Hematopoietic multipotent progenitor cell treated with erythropoietin and hydrocortisone succinate and interleukin-3 and kit ligand, for 6 days (in vitro differentiated cells): ENCODE data around the gene SFPQ.
"Not testable (repeated sequence)": the region's sequence is repeated elsewhere in the genome, so short reads cannot be mapped to it uniquely, and the experiment has no call there.

Source experiments
- DNase-seq: peaks from one replicate; pipeline ENCODE4 v3.0.0-alpha.2; 2015

SFPQ gene, protein sequence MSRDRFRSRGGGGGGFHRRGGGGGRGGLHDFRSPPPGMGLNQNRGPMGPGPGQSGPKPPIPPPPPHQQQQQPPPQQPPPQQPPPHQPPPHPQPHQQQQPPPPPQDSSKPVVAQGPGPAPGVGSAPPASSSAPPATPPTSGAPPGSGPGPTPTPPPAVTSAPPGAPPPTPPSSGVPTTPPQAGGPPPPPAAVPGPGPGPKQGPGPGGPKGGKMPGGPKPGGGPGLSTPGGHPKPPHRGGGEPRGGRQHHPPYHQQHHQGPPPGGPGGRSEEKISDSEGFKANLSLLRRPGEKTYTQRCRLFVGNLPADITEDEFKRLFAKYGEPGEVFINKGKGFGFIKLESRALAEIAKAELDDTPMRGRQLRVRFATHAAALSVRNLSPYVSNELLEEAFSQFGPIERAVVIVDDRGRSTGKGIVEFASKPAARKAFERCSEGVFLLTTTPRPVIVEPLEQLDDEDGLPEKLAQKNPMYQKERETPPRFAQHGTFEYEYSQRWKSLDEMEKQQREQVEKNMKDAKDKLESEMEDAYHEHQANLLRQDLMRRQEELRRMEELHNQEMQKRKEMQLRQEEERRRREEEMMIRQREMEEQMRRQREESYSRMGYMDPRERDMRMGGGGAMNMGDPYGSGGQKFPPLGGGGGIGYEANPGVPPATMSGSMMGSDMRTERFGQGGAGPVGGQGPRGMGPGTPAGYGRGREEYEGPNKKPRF

DNA sequence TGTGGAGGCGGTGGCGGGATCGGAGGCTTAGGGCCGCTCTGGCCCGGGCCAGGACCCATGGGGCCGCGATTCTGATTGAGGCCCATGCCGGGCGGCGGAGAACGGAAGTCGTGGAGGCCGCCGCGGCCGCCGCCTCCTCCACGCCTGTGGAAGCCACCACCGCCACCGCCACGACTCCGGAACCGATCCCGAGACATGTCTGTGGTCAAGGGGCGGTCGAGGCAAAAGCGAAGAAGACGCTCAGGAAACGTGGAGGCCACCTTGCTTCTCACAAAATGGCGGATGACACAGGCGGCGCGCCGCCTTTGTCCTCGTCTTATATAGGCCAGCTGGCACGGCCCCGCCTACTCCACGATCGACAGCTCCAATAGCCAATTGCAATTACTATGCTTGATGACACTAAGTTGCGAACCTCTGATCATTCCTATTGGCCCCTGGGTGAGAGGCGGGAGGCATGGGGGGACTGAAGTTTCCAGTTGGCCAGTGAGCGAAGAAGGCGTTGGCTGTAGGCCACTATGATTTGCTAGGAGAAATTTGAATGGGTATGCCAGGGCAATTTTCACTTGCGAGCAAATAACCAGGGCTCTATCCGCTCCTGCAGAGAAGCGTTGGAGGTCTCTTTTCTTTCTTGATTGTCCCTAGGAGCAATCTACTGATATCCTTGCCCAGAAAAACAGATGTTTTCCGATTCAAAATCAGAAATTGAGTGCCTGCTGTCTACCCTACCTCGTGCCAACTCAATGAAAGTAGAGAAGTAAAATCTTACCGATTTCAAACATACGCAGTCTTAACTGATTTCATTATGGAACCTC is at the start of gene SFPQ:
Gene SFPQ, minus strand, starts transcription at position 293 of the 812 bp plus-strand sequence. Its CDS starts 96 bp downstream, at position 197.
- DNase-seq: peak; percentile 99

DNA sequence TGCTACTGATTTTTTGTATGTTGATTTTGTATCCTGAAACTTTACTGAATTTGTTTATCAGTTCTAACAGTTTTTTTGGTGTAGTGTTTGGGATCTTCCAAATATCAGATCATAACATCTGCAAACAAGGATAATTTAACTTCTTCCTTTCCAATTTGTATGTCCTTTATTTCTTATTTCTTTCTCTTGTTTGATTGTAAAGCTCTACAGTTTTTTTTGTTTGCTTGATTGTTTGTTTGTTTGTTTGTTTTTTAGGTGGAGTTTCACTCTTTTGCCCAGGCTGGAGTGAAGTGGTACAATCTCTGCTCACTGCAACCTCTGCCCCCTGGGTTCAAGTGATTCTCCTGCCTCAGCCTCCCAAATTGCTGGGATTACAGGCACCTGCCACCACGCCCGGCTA is 43.8 kb upstream of the SFPQ start:
- not testable (repeated sequence) for DNase-seq

DNA sequence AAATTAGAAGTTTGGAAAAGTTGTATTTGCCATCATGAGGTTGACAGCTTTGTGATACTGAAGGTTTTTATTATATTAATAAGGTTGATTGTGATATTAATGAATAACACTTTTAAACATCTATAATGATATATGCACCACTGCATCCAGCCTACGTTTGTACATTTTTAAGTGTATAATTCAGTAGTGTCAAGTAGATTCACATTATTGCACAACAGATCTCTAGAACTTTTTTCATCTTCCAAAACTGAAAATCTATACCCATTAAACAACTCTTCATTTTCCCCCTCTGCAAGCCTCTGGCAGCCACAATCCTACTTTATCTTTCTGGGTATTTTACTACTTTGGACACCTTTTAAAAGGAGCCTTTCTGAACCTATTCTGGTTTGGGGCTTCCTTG is 38.3 kb upstream of the SFPQ start:
- no peak for DNase-seq

DNA sequence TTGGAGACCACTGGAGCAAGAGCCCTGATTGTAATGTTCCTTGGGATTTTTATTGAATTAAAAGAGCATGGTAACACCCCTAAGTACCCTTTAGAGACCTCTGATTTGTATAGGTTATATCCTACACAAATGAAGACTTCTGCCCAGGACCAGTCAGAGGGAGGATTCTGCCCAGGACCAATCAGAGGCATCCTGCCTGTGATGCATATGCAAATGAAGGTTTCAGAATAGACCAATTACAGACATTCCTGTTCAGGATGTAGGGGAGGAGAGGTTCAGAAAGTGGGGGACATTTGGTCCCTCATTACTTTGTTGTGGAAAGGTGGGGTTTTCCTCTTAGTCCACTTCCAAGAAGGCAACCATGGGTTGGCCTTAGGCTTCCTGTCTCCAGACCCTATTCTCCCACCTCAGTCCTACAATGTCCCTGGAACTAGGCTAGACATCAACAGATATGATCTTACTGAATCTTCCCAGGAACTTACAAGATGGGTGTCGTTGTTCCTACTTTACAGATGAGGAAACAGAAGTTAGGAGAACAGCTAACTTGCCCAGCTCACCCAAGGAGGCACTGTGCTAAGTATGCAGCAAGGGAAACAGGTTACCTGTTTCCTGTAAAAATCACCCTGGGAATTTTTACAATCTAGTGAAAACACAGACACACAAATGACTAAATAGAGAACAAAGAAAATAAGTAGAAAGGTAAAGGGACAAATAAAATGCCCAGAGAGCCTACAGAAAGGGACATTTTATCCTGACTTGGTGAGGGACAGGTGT is 36.8 kb upstream of the SFPQ start:
- no peak for DNase-seq

DNA sequence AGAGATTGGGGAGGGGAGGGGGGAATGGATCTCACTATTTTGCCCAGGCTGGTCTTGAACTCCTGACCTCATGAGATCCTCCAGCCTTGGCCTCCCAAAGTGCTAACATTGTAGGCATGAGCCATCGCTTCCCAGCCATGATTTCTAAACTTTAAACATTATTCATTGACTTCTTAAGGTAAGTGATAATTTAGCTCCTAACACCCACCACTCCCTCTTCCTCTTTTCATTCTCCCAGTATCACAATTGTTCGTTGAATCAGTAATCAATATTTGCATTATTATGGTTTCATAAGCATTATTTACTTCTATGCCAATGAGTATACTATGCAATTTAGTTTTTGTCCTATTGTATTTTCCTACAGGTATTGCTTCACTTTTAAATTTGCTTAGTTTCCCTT is 33.6 kb upstream of the SFPQ start:
- no peak for DNase-seq

DNA sequence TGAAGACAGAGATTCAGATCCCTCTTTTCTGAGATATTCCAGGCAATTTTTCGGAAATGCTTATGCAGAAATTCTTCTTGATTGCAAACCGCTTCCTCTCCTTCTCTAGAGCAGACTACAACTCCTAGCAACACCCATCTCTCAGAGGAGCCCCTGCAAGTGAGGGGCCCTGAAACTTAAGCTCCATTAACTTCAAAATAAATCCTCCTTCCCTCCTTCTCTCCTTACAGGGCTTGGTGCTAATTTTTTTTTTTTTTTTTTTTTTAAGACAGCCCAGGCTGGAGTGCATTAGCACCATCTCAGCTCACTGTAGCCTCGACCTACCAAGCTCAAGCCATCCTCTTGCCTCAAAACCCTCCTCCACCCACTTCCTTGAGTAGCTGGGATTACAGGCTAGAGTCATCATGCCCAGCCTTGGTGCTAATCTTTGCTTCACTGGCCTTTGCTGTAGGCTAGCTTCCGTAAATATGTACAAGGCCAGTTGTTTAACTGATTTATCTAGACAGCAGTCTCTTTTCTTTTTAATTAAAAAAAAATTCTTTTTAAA is 30.2 kb upstream of the SFPQ start:
- DNase-seq: no peak

DNA sequence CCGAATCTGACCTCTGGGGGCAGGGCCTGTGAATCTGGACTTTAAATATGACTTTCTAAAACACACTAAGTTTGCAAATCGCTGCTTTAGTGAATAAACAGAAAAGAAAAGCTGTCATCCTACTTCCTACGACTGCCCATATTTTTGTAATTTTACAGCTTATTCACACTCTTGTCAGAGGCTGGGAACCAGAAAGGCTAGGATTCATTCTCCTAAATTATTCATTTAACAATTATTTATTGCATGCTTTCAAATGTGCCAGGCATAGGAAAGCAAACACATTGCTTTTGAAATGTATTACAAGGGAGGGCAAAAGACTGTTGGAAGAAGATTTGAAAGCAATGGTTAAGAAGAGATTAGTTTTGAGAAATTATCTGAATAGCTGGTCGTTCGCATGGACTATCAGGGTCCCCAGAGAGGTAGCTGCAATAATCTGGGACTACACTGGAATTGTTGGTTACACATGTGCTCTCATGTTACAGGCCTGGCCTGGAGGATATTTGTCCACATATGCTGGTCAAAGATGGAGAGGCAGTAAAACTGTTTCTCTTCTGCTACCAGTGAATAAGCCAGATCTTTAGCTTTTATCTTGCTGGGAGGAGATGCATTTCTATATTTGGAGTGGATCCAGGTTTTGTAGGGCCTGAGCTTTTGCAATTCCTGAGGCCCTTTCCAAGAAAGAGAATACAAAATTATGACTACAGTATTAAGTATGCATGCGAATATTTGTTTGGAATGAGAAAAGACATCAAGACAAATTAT is 29.6 kb upstream of the SFPQ start:
- peak; percentile 34 for DNase-seq

DNA sequence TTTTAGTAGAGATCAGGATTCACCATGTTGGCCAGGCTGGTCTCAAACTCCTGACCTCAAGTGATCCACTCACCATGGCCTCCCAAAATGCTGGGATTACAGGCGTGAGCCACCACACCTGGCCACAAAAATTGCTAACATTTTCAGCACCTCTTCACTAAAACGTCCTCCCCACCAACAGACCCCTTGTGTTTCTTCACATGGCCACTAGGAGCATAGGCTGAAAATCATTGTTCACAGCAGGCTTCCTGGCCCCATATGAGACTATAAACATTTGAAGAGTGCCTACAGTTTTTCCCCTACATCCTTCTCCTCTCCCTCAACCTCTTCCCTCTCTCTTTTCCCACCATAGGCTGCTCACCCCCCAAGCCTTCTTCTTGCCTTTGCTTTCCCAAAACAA is 28.0 kb upstream of the SFPQ start:
- DNase-seq: peak; percentile 70

DNA sequence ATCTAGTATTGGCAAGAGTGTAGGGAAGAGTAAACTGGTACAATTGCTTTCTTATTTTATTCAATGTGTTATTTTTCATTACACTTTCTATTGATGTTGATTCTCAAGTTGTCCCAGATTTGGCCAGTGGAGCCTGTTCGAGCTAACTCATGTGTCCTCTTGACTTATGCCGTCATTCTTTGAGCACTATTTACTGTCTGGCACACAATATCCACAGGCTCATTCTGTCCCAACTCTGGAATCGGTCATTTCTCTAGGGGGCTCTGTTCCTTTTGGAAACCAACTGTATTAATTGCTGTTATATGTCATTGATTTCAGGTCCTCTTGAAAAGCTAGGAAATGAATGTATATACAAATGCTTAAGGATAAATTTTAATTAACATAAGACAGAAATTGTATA is 22.4 kb upstream of the SFPQ start:
- no peak for DNase-seq

DNA sequence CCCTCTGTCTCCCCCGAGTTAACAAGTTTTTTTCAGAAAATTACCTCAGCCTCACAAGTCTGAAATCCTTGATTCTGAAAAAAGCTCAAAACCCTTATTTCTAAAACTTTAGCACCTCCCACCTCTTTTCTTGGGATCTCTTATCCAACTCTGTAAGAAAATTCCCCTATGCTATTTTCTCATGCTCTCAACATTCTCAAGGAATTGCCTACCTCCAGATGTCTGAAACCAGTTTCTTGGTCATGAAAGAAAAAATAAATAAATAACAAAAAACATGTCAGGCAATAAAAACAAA is 18.1 kb upstream of the SFPQ start:
- DNase-seq: no peak

DNA sequence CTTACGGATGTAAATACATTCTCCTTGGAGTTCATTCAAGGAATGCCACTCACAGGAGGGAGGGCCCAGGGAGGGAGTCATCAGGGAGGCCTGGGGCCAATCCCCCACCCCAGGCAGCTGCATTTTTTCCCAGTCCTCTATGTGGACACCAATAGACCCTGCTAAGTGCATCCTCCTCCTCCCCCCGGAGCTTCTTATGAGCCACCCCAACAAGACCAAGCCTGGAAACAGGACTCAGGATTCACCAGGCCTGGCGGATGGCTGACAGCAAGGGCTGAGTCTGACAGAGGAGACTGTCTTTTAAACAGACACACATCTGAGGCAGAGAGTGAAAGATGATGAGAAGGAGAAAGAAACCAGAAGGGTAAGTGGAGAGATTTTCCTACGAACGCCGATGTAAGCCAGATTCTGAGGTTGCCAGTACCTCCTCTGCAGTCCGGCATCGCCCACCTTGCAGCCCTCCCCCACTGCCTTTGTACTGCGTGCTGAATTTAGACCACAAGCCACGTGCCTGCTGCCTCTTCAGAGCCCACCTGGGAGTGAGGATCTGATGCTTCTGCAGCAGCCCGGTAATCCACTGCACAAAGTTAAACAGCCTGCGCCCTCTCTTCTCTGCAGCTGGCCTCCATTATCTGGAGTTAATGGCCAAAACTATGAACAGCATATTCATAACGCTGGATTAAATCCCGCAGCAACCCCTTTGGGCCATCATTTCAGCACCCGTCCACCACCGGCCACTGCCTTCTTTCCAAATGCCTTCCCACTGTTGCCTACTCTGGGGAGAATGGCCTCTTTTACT is 17.6 kb upstream of the SFPQ start:
- DNase-seq: no peak

DNA sequence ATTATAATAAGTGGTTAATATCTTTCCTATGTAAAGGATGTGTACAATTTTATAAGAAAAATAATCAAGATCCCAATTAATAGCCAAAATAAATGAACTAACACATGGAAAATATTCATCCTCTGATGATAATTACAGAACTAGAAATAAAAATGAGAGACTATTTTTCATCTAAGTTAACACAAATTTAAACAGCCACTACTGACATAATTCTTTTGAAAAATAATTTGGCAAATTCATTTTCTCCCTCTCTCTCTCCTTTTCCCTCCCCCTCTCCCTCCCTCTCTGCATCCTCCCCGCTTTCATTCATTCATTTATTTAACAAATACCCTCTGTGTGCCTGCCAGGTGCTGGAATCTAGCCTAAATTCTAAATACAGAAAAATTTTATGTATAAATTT is 10.3 kb upstream of the SFPQ start:
- DNase-seq: no peak

DNA sequence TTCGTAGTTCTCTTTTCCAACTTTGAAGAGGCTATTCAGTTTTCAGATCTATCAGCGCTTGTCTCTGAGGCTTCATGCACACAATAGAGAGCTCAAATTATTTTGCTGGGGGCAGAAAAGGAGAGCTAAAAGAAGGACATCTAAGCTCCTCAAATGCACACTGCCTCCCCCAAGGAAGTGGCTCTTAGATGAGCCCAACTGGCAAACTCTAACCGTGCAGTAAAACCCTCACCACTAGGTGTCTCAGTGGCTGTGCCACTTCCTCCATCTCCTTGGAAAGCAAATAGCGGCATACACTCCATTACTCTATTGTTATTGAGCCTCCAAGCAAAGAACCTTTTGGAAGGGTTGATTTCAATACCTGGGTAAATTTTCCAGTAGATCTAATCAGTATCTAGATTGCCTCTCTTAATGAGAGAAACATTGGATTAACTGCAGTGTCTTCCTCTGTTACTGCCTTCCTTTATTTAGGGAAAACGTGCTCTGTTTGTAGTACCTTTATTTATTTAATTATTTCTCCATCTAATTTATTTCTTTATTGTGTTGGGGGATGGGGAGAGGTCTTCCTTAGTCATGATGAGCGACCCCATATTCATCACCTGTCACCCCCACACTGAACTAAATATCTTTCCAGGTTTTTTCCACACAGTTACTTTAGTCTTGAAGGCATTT is 9.2 kb upstream of the SFPQ start:
- peak; percentile 95 for DNase-seq

DNA sequence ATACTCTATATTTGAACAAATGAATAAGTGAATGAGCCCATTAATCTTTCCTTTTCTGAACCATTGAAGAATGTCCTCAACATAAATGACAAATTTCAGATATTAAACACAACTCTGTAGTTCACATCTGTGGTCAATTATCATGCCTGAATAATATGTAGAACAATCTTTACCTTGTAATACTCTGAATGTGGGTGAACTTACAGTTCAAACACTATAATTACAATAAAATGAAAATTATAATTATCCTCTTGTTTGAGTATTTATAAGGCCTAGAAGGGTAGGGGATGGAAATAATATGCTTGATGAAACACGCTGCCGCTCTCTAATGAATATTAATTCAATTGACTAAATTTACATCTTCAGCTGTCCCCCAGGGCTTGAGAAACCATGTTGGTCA is 8.7 kb upstream of the SFPQ start:
- no peak for DNase-seq

DNA sequence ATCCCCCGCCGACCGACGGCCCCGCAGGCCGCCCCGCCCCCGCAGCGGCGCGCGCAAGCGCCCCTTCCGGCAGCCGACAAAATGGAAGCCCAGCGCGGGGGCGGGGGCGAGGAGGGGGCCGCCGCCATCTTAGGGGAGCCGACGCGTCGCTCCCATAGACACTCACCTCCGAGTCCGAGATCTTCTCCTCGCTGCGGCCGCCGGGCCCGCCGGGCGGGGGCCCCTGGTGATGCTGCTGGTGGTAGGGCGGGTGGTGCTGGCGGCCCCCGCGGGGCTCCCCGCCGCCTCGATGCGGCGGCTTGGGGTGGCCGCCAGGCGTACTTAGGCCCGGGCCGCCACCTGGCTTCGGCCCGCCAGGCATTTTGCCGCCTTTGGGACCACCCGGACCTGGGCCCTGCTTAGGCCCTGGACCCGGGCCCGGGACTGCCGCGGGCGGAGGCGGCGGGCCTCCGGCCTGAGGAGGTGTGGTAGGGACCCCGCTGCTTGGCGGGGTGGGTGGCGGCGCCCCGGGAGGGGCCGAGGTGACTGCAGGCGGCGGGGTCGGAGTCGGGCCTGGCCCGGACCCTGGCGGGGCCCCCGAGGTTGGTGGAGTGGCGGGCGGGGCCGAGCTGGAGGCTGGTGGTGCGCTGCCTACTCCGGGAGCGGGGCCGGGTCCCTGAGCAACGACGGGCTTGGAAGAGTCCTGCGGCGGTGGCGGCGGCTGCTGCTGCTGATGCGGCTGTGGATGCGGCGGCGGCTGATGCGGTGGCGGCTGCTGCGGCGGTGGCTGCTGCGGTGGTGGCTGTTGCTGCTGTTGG is 691 bp downstream of the SFPQ start:
- peak; percentile 90 for DNase-seq

DNA sequence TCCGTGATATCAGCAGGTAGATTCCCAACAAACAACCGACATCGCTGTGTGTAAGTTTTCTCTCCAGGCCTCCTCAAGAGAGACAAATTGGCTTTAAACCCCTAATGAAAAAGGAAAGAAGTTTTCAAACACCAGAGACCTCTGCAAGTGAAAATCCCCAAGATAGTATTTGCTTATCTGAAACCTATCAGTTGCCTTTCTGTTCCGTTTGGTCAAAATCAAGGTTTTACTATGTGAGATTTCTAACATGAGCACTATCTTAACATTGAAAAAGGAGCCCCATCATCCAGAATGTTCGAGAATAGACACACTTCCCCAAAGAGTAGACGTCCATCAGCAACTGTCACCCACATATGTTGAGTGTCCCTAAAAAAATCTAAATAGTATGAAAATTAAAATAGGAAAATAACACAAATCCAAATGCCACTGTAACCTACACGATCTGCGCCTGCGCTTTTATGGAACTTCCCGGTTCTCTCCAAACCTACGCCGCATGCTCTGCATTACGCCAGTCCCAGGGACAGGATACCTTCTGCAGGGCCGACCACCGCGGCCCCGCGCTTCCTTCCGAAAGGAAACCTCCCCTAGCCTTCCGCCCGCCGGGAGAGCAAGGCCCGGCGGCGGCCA is 1.4 kb downstream of the SFPQ start:
- DNase-seq: no peak

DNA sequence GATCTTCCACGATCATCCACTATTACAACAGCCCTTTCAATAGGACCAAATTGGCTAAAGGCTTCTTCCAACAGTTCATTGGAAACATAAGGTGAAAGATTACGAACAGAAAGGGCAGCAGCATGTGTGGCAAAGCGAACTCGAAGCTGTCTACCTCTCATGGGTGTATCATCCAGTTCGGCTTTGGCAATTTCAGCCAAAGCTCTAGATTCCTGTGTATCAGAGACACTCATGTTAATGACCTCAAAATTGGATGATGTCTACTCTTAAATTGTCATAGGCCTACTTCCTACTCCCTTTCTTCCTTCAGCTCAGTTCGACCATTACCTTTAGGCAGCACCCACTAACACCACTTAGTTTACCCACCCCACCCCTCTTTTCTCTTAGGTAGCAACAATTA is 2.2 kb downstream of the SFPQ start:
- no peak for DNase-seq

DNA sequence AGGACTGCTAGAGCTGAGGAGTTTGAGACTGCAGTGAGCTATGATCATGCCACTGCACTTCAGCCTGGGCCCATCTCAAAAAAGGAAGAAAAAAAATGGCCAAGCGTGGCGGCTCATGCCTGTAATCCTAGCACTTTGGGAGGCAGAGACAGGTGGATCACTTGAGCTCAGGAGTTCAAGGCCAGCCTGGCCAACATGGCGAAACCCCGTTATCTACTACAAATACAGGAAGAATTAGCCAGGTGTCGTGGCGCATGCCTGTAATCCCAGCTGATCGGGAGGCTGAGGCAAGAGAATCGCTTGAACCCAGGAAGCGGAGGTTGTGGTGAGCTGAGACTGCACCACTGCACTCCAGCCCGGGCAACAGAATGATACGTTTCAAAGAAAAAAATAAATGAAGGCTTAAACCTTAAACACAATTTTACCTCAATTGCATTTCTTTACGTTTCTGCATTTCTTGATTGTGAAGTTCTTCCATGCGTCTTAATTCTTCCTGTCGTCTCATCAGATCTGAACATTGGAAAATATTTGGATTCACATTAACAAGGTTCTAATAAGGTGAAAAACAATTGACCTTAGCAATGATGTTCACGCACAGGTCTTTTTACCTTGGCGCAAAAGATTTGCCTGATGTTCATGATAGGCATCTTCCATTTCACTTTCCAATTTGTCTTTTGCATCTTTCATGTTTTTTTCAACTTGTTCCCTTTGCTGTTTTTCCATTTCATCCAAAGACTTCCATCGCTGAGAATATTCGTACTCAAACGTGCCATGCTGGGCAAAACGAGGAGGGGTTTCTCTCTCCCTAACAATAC is 4.2 kb downstream of the SFPQ start:
- no peak for DNase-seq
